Stimulated activated CD4-positive, alpha-beta T cell treated with anti-CD3 and anti-CD28 coated beads, Interleukin-12 subunit alpha, Interleukin-12 subunit beta, amount 100 ng/mL, for 4 hours (primary cell): ENCODE results near the gene CRB2.
"Not testable (repeated sequence)": the region's sequence is repeated elsewhere in the genome, so short reads cannot be mapped to it uniquely, and the experiment has no call there.

ENCODE experiments used
- DNase-seq: peaks from one replicate; pipeline ENCODE4 v3.0.0-alpha.2; 2020

The CRB2 gene

DNA sequence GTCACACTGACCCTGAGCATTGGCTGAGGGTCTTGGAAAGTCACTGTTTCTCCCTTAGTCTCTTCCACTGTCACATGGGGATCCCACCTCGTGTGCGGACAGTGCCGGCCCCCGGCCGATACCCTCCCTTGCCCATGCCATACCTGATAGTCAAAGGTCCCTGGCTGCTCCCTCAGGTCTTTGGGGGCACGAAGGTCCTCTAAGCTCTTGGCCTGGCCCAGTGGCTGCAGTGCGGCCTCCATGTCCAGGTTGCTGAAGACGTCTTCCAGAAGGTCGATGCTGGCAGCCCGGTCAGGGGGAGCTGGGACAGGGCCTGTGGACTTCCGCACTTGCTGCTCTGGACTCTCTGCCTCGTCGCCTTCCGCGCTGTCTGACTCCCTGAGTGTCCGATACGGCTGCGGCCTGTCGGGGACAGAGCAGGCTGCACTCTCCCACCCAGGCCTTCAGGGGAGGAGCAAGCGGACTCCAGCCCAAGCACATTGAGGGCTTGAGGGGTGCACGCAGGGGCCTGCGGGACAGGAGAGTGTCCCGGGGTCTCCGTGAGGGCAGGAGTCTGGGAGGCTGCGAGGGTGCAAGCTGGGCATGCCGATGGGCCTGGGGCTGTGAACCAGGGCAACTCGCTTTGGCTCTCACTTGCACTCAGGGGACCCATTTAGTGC lies 27.6 kb downstream of the CRB2 start:
- DNase-seq = no peak

DNA sequence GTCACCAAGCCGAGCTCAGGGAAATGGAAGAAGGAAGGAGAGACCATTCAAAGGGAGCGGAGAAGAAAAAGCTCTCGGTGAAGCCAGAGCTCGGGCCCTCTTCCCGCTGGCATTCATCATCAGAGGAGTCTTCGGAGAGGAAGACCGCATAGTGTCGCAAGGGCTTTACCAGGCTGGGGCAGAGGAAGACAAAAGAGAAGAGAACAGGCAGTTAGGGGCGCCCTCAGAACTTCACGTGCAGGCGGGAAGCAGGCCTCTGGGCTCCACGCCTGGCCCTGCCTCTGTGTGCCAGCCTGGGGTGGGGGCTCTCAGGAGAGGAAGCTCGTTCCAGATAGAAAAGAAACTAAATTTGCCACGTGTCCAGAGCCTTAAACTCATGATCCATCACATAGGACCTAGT lies 31.7 kb downstream of the CRB2 start:
- no peak for DNase-seq

DNA sequence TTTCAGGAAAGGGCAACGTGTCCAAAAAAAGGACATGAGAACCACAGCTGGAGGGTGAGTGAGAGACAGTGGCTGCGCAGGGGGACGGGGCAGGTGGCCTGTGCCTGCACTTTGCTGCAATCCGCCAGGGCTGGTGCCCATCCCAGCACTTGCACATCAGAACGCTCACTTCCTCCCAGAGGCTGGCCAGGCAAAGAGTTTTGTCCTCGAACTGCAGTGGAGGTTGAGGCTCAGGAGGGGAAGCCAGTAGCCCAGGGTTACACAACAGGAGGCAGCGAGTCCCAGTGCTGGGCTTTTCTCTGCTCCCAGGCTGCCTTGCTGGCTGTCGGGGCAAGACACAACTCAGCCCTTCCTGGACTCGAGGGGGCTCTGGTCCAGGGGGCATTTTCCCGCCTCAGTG lies 33.1 kb downstream of the CRB2 start:
- DNase-seq = no peak

DNA sequence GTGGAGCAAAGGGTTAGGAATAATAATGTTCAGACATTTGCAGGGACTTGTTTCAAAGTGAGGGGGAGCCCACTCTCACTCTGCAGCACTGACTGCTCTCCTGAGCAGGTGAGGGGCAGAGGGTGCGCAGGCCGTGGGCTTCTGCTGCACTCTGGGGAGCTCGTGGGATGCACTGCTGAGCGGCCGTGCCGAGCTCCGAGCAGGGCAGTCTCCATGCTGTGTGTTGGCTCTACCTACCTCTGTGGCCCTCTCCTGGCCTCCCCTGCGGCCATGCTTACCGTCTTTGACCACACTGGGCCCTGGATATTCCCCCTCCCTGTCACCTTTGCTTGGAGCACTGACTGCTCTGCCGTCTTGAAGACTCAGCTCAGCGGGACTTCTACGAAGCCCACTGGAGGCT lies 33.7 kb downstream of the CRB2 start:
- no peak for DNase-seq

DNA sequence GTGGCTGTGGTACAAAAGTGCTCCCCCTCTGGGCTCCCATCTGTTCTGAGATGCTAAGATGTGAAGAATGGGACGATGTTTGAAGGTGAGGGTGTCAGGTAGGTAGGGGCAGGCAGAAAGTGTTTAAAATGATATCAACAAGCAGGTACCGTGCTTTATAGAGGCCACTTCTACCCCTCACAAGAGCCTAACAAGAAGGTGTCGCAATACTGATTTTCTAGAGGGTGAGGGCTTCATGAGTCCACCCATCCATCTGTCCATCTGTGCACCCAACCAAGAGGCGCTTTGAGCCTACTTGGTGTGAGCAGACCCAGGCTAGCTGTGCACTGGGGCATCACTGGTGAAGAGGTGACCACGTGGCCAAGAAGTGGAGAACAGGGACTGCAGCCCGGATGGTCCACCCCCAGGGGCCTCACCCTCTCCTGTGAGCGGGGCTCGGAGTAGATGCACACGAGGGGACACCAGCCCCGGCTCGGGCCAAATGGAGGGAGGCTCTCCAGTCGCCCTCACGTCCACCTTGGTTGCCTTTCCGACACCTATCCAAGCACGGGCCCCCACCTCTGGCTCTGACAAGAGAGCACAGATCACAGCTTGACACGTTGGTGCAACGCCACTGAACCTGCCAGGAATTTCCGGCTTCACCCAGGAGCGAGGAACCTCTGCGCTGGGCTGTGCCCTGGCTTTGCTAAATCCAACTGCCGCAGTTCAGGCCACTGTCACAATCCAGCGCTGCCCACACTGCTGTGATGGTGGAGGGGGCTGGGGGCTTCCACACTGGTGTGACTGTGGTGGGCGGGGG lies 34.5 kb downstream of the CRB2 start:
- no peak for DNase-seq

DNA sequence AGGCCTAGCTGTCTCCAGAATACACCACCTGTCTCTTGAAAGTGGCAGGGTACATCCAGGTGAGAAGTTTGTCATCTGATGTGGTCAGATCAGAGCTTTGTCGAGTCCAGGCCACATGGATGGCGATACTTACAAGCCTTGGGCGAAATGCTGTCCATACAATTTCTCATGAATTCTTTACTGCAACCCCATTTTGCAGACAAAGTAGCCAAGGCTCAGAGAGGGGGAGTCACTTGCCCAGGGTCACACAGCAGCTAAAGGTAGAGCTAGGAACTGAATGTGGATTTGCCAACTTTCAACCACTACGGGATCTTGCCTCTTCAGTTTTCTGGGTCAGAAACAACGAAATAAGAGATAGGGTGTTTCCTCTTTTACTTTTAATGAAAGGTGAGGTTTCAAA lies 35.2 kb downstream of the CRB2 start:
- DNase-seq = no peak

DNA sequence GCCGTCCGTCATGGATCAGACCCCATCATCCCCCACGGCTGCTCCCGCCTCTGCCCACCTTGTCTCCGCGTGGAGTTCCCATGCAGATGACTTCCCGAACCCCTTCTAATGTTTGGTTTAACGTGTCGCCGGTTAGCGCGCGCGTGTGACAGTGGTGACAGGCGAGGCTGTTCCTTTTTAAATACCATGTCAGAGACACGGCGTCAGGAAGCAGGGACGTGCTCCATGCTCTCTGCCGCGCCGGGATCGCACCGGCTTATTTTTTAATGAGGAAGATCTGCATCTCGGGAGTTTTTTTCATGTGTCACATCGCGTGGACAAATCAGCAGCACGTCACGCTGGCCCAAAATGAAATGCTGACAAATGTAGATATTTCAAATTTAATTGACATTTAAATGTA lies 35.9 kb downstream of the CRB2 start:
- no peak for DNase-seq

DNA sequence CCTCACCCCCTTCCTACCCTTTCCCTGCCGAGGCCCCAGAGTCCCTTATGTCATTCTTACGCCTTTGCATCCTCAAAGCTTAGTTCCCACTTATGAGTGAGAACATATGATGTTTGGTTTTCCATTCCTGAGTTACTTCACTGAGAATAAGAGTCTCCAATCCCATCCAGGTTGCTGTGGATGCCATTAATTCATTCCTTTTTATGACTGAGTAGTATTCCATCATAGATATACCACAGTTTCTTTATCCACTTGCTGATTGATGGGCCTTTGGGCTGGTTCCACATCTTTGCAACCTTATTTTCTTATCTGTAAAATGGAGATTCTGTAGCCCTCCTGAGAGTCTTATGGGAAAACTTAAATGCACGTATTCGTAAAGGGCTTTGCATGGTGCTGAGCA lies 36.8 kb downstream of the CRB2 start:
- DNase-seq = no peak

DNA sequence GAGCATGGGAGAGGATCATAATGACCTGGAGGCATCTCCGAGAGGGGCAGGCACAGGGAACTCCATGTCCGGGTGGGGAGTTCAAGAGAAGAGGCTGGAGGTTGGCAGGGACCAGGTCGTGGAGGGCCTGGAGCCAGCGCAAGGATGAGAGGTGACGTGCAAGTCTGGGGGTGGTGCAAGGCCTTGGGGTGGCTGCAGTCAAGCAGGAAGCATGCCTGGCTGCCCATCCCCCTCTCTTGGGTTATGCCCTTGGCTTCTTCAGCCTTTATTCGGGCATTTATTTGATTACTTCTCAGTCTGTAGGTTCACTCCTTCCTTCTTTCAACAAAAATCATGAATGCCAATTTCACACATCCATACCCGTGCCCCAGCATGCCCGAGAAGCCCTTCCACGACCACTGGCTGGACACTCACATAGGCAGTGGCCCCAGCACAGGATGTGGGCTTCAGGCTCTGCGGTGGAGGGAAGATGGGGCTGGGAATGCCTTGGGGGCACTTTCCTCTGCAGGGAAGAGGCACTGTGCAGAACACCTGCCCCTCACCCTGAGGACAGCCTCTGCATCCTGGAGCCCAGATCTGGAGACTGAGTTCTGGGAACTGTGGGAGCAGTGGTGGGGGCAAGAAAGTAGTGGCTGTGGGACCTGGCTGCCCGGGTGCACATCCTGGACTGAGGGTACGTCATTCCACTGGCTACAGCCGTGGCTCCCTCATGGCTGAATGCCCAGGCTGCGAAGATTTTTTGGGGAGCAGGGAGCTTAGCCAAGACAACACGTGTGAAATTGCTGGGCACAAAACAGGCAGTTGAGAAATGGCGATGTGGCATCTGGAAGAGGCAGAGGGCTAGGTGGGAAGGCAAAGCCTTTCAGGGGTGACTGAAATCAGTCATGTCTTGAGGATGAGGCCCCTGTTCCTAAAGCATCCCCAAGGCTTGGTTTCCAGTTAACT lies 38.6 kb downstream of the CRB2 start:
- no peak for DNase-seq

DNA sequence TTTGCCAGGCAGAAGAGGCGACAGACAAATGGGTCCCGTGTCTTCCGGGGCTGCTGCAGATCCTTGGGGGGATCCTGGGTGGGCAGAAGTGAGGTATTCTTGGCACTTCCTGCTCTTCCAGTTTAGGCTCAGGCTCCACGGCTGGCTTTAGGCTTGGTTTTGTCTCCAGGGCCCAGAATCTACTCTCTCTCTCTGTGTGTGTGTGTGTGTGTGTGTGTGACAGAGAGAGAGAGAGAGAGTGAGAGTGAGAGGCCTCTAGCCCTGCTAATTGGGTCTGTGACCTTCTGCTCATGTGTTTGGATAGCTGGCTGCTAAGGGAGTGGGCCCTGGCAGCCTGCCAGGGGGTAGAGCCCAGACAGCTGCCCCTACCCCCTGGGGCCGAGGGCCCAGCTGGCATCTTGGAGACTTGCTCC lies 39.3 kb downstream of the CRB2 start:
- DNase-seq = no peak

DNA sequence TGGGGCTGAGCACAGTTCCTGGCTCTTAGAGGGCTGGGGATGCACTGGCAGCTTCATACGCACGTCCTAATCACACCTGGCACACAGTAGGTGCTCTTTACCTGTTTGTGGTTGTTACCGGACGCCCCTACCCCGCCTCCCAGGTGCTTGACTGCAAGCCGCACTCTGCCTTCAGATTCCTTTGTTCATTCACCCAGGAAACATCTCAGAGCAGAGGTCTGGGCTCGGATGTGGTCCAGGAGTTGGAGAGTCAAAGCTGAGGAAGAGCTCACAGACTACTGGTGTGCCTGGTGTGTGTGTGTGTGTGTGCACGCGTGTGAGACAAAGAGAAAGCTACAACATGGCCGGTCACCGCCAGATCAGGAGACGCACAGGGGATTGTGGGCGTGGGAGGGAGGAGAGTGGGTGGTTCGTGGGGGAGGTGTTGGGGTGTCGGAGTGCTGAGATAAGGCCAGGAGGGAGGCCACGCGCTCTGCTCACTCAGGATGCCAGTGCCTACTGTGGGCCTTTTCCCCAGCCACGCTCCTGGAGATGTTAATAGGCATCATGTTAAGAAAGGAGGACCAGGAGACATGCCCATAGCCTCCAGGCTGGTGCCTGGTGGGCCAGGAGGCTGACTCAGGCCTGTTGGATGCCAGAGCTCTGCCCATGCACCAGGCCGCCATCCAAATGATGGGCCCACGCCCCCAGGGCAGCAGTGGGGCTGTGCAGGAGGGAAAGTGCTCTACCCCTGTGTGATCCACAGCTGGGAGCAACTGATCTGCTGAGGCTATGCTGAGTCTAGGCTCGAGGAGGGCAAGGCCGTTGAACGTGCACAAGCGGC lies 39.9 kb downstream of the CRB2 start:
- DNase-seq = no peak

DNA sequence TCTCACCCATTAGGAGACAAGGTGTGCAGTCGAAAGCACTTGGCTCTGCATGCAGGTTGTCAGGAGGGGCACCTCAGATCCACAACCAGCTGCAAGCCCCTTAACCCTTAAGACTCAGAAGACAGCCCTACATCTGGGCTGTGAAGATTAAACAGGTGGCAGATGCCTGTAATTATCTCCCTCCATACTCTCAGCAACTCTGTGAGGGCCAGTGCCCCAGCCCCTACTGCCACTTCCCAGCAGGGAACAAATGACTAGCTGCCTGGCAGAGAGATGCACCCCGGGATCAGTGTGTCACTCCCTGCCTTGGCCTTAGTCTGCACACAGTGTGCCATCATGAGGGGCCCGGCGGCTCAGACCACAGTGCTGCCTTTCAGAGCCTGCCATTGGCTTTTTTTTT lies 42.0 kb downstream of the CRB2 start:
- DNase-seq = no peak

DNA sequence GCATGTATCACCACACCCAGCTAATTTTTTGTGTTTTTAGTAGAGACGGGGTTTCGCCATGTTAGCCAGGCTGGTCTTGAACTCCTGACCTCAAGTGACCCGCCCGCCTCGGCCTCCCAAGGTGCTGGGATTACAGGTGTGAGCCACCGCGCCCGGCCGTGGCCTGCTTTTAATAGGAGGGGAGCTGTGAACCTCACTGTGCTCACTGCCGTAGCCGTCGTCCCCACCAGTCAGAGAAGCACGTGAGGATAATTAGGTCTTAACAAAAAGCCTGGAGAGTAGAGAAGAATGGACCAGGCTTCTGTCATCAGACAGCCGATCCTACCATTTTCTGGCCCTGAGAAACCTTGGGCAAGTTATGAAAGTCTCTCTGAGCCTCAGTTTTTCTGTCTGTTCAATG lies 42.9 kb downstream of the CRB2 start:
- DNase-seq = not testable (repeated sequence)

DNA sequence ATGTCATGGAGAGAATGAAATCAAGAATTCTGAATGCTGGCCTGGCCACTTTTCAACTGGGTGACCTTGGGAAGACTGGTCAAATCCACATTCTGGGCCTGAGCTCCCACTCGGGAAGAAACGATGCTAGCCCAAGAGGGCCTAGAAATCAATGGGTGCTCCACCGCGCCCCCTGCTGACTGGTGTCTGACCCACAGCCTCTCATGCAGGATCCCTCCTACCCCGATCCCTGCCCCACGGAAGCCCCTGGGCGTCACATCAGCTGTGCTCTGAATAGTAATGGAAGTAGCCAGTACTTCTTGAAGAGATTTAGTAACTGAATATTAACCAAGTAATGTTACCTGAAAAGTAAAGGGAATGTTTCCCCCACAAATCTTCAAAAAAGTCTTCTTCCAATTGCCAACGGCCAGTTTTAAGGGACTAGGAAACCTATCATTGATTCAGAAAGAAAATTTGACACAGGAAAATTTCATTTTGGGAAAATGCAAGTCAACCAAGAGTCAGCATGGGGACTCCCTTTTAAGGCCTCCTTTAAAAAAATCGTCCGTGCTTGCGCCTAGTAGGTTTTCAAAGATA lies 43.9 kb downstream of the CRB2 start:
- DNase-seq = no peak

DNA sequence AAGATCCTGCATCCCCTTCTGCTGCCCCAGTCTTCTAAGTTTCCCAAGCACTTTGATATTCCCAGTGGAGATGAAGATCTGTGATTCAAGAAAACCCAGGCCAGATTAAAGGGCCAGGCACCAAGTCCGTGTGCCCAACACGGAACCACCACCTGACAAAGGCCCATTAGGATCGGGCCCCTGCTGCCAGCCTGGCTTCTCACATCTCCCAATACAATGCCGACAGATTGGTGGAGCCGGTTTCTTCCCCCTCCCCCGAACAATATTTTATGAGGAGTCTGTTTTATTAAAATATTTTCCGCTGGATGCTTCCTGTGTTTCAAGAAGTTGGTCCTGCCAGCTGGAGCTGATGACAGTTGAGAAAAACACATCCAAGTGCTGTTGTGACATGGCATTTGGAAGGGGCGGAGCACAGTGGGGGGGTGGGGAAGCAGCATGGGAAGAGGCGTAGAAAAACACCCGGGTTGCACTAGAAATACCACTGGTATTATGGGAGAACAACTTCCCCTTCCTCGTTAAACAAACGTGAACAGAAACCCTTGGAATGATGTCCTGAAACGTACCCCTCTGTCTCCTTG lies 45.0 kb downstream of the CRB2 start:
- DNase-seq = no peak

DNA sequence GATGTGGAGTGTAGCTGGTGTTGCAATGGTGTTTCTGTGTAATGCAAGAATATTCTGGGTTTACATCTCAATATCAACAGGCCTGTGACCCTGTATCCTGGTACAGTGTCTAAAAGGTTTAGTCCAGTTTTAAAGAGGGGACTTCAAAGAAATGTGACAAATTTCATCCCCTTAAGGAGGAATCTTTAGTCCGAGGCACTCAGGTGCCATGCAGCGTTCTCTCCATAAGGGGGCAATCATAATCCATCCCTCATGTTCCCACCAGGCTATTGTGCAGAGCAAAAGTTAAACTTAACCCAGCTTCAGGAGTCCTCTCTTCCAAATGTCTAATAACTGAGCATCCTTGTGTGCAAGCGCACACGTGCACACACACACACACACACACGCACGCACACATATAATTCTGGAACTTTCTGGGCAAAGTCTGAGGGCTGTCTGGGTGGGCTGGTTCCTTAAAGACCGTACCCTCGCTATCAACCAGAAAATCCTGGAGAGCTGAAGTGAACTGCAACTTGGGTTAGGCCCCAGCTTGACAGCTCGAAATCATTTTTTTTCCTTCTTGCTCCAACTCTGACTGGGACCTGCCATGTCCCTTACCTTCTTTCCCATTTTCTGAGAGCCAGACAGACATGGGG lies 46.0 kb downstream of the CRB2 start:
- no peak for DNase-seq

DNA sequence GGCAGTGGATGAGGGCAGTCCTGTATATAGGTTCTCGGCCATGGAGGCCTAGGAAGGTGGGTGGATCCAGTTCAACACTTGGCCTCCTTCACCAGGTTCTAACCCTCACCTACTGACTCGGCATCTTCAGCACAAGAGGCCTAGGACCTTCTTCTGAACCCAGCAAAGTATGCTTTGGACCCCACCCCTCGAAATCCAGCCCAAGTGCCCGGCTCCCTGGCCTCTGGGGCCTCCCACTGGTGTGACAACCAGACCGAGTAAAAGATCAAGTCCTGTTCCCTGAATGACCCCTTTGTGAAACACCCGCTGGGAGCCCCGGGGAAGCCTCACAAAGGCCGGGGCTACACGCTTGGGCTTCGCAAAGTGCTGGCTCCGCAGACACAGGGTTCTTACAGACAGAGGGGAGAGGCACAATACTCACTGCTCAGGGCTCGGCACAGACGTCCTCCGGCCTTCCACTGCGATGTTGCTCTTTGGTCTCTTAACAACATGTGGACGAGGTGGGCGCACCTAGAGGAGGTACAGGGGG lies 47.0 kb downstream of the CRB2 start:
- no peak for DNase-seq

DNA sequence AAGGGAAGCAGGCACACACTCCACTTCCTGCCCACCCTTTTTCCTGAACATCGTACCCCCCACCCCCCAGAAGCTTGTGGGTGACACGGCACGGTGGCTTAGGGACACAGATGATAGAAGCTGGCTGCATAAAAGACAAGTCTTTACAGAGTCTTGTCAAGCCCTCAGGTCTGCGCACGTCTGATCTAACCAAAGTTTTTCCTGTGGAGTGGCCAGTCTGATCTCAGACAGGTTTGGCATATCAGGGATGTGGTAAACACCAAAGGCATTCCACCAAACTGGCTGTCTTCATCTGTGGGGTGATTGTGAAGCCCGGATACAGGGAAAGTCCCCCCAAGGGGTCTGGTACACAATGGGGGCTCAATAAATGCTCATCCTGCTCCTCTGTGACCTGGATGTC lies 50.0 kb downstream of the CRB2 start:
- DNase-seq = no peak

DNA sequence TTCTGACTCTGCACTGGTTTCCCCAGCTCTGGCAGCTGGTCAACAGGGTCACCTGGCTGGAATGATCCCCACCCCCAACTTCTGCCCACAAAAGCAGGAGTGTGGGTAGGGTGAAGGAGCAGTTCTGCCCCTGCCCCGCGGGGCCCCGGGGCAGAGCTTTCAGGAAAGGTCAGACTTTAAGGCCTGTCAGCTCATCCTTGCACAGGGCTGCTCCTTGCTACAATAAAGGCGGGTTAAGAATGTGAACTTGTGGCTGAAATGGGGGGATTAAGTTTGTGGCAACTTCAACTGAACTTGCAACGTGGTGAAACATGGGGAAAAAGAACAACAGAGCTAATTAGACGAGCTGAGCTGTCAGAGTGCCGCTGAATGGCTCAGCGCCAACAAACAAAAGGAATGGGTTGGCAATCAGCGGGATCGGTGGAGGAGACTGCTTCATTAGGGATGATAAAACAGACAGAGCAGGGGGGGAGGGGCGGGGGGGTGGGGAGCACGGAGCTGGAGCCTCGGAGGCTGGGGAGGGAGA lies 50.8 kb downstream of the CRB2 start:
- no peak for DNase-seq

DNA sequence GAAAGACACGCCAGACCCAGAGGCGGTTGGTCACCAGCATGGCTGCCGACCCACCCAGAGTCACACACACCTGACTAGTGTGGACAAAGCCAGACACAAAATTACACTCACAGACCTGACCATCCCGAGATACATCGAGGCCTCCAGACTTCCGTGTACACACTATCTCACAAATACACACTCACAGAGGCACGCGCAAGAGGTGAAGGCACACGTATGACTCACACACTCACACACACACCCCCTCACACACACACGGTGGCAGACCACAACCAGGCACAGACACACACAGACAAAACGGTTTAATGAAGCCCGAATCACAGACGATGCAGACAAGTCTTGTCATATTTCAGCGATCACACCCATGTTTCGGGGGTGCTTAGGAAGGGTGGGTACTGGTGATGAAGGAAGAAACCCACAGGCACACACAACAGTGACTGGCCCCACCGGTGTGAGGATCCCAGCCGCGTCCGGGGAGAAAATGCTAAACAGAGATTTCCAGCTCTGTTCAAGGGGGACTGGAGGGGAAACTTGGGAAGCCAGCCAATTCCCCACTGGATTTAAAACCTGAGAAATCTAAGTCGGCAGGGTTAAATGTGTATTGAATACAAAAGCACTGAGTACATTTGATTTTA lies 51.3 kb downstream of the CRB2 start:
- no peak for DNase-seq
